ENCODE data around the gene HIVEP3. TPM values are rescaled to one million over a fixed set of nuclear protein-coding genes. Genes with fewer than 3 reads are reported as not detected.

The HIVEP3 gene
- total RNA-seq, 1 experiment from 2014 or later, result 1.4 TPM

DNA sequence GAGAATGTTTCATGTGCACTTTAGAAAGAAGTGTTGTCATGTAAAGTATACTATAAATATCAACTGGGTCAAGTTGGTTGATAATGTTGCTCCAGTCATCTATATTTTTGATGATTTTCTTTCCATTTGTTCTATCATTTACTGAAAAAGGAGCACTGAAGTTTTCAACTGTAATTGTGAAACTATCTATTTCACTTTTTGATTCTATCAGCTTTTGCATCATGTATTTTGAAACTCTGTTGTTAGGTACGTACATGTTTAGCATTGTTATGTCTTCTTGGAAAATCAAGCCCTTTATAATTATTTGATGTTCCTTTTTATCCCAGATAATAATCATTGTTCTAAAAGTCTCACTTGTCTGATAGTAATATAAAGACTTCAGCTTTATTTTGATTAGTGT lies 14.4 kb upstream of the HIVEP3 start:
- Histone ChIP-seq H2BK5ac (ENCODE audit: insufficient read length, low read length) (no peak overlapping the region), H3K9me3 (ENCODE audit: control insufficient read depth, low read depth, low read length) (no peaks in the 10 kb centered on the region), H3K79me1 (ENCODE audit: insufficient read depth, low read depth, low read length, poor library complexity, severe bottlenecking) (no peaks in the 10 kb centered on the region), H3K18ac (ENCODE audit: insufficient read length, low read depth, low read length) (no peak overlapping the region), H3K4ac (ENCODE audit: low read depth, low read length) (no peak overlapping the region), H3K23ac (ENCODE audit: insufficient read length, low read depth, low read length) (no peak overlapping the region), H3K79me2 (ENCODE audit: insufficient read depth, low read length) (no peaks in the 10 kb centered on the region), H3K4me2 (ENCODE audit: insufficient read depth, insufficient read length, low read length) (no peak overlapping the region), H3K23me2 (ENCODE audit: insufficient read length, low read depth, low read length, poor library complexity, severe bottlenecking) (no peaks in the 10 kb centered on the region), H2AFZ (ENCODE audit: low read length) (no peak overlapping the region), H4K20me1 (ENCODE audit: control insufficient read depth, insufficient read depth, insufficient read length) (no peaks in the 10 kb centered on the region), H3K56ac (ENCODE audit: insufficient read length, low read depth, low read length) (no peak overlapping the region), H3K14ac (ENCODE audit: insufficient read depth, low read length) (no peak overlapping the region), H4K8ac (replicated peaks; ENCODE audit: insufficient read length, low read depth, low read length) (no peak overlapping the region), H2AK5ac (ENCODE audit: insufficient read length, low read length) (no peak overlapping the region), H3K9ac (ENCODE audit: extremely low read depth, insufficient read length, low read length) (no peak overlapping the region), H2BK120ac (ENCODE audit: low read depth, low read length, poor library complexity, severe bottlenecking) (no peak overlapping the region), H3K27ac (ENCODE audit: insufficient read length, low read depth, low read length) (no peak overlapping the region), H4K5ac (ENCODE audit: insufficient read length, low read depth, low read length) (no peak overlapping the region), H3T11ph (ENCODE audit: low read length) (no peak overlapping the region), H2BK12ac (ENCODE audit: insufficient read length, low read depth, low read length) (no peak overlapping the region), H3K27me3 (ENCODE audit: insufficient read depth, low read length) (no peaks in the 10 kb centered on the region), H3K4me1 (ENCODE audit: insufficient read depth, low read length) (no peaks in the 10 kb centered on the region), H2BK20ac (ENCODE audit: low read depth, low read length, poor library complexity, severe bottlenecking) (no peak overlapping the region), H4K91ac (ENCODE audit: insufficient read length, low read depth, low read length) (no peak overlapping the region), H2BK15ac (ENCODE audit: low read depth, low read length) (no peak overlapping the region)
- Mint-ChIP-seq H3K27me3 (ENCODE audit: low read depth) (no peaks in the 10 kb centered on the region; the same call in none of the 2 replicates), H3K36me3 (ENCODE audit: insufficient read depth in 1 of 3, low read depth in 3 of 3) (peaks cover 0 to 4% (median 0%) of the 10 kb centered on the region in 3 experiments; a peak in 1 of 7 replicates), H3K9me3 (no peaks in the 10 kb centered on the region; a peak in 1 of 5 replicates), H3K4me1 (peaks cover 5% of the 10 kb centered on the region in 2 experiments; a peak in 3 of 4 replicates), H3K4me3 (no peak overlapping the region), H3K27ac (no peak overlapping the region)
- no CpG with 5 or more reads among the region's 1 CpG for WGBS (ENCODE audit: extremely low coverage, insufficient read length, low lambda C conversion rate)
- no peak for DNase-seq
- TF ChIP-seq, protein P1, sequence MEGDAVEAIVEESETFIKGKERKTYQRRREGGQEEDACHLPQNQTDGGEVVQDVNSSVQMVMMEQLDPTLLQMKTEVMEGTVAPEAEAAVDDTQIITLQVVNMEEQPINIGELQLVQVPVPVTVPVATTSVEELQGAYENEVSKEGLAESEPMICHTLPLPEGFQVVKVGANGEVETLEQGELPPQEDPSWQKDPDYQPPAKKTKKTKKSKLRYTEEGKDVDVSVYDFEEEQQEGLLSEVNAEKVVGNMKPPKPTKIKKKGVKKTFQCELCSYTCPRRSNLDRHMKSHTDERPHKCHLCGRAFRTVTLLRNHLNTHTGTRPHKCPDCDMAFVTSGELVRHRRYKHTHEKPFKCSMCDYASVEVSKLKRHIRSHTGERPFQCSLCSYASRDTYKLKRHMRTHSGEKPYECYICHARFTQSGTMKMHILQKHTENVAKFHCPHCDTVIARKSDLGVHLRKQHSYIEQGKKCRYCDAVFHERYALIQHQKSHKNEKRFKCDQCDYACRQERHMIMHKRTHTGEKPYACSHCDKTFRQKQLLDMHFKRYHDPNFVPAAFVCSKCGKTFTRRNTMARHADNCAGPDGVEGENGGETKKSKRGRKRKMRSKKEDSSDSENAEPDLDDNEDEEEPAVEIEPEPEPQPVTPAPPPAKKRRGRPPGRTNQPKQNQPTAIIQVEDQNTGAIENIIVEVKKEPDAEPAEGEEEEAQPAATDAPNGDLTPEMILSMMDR (conservative IDR thresholded peaks at IDR 0.05), result no peak

Measured in H9 (cell line).